Uterus (tissue), 4 donors: ENCODE data around the gene FBXW9. TPM values are rescaled to one million over a fixed set of nuclear protein-coding genes. Genes with fewer than 3 reads are reported as not detected.

Experiments used
- DNase-seq, 2 donors: peaks; one replicate each; pipeline ENCODE4 v3.0.0-alpha.2; 2019 to 2020
- H3K27ac ChIP-seq, 2 donors: fragments of 200-600 bp; sonication (generic); 1 replicate in 1 of 2; 2 replicates in 1 of 2; pipeline ENCODE4 v1.5.1; 2016 to 2018
- H3K27me3 ChIP-seq, 2 donors: fragments of 200-600 bp; sonication (generic); one replicate each; pipeline ENCODE4 v1.5.1; 2018 to 2019; ENCODE audit warnings: control low read depth in 1 of 2
- H3K36me3 ChIP-seq, 2 donors: fragments of 200-600 bp; sonication (generic); one replicate each; pipeline ENCODE4 v1.5.1; 2019; ENCODE audit warnings: control low read depth in 1 of 2
- H3K4me1 ChIP-seq, 2 donors: fragments of 200-600 bp; sonication (generic); one replicate each; pipeline ENCODE4 v1.5.1; 2018 to 2019; ENCODE audit warnings: control low read depth in 1 of 2
- H3K4me3 ChIP-seq, 2 donors: fragments of 200-600 bp; sonication (generic); 1 replicate in 1 of 2; 2 replicates in 1 of 2; pipeline ENCODE4 v1.5.1; 2018 to 2019; ENCODE audit warnings: mild to moderate bottlenecking in 1 of 2
- H3K9me3 ChIP-seq, 2 donors: fragments of 200-600 bp; sonication (generic); one replicate each; pipeline ENCODE4 v1.5.1; 2019; ENCODE audit warnings: control low read depth in 1 of 2
- POLR2A ChIP-seq, 2 donors: fragments of 450-650 bp; IDR thresholded peaks; one replicate each; pipeline ENCODE4 v1.6.1; 2016; ENCODE audit warnings: antibody characterized with exemption in 2 of 2, mild to moderate bottlenecking in 1 of 2, moderate library complexity in 1 of 2
- intact Hi-C: fragments of 100-400 bp; cut with DNase I; formaldehyde crosslinking; loops from one replicate; pipeline ENCODE4 v1.15.1; 2023; ENCODE audit warnings: low total_unique reads
- total RNA-seq, 4 donors: library from RNA; depleted of rRNA in 3 of 4; stranded (reverse); fragments of >200 nt in 3 of 4; gene quantifications; one replicate each; pipeline versions ENCODE4 v1.1.0 to v1.2.4, GENCODE V29; 2014 to 2023
- TF ChIP-seq, protein P1 (sequence below), 4 experiments: fragments of 200-600 bp in 2 of 4; fragments of 450-650 bp in 2 of 4; sonication (generic) in 2 of 4; IDR thresholded peaks; one replicate each; pipeline ENCODE4 v1.5.1; 2016 to 2019; ENCODE audit warnings: antibody characterized with exemption in 4 of 4, mild to moderate bottlenecking in 2 of 4, moderate library complexity in 1 of 4
- donor health status: DM: yes; HTN: yes; CAD: no.

Gene FBXW9
- total RNA-seq, 4 donors from 2014 or later: 3.8 to 9.5 TPM; not detected in 2

DNA sequence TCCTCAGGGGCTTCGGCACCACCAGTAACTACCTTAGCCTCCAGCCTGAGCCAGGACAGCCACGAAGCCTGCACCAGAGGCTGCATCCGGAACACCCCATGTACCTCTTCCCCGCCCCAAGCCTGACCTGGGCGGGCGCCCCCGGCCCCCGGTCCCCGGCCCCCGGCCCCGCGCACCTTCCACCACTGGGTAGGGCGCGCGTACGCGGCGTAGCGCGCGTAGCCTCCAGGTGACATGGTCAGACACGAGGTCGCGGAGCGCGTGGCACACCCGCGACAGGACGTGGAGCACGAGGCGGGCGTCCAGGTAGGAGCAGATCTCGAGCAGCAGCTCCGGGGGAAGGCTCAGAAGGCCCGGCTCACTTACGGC lies 450 bp downstream of the FBXW9 start:
- Histone ChIP-seq H3K4me1 (peaks cover 0 to 7% of the 10 kb centered on the region in 2 donors), H3K9me3 (no peaks in the 10 kb centered on the region), H3K36me3 (no peaks in the 10 kb centered on the region), H3K4me3 (peak overlapping the region; percentile 78 to 79), H3K27me3 (no peaks in the 10 kb centered on the region), H3K27ac (peak overlapping the region in 1 of 2 donors; percentile 89)
- TF ChIP-seq, protein P1, sequence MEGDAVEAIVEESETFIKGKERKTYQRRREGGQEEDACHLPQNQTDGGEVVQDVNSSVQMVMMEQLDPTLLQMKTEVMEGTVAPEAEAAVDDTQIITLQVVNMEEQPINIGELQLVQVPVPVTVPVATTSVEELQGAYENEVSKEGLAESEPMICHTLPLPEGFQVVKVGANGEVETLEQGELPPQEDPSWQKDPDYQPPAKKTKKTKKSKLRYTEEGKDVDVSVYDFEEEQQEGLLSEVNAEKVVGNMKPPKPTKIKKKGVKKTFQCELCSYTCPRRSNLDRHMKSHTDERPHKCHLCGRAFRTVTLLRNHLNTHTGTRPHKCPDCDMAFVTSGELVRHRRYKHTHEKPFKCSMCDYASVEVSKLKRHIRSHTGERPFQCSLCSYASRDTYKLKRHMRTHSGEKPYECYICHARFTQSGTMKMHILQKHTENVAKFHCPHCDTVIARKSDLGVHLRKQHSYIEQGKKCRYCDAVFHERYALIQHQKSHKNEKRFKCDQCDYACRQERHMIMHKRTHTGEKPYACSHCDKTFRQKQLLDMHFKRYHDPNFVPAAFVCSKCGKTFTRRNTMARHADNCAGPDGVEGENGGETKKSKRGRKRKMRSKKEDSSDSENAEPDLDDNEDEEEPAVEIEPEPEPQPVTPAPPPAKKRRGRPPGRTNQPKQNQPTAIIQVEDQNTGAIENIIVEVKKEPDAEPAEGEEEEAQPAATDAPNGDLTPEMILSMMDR (IDR thresholded peaks at IDR 0.05): no peak
- no peak for TF ChIP-seq POLR2A (IDR thresholded peaks at IDR 0.05)
- intact Hi-C loops: no loop called here
- DNase-seq: no peak

DNA sequence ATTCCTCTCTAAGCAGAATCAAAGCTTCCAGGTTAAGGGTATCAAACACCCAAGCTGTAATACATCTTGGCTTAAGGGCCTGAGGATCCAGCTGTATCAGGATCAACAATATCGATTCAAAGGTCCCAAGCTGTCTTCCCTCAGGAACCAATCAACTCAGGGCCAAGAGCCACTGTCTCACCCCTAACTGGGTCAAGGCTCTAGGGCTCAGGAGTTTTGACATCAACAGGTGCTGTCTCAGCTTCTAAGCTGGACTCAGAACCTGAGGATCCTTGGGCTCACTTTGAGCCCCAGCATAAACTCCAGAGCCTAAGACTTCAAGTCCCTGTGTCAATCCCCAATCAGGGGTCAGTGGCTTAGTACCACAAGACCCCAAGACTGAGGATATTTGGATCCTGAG lies 917 bp downstream of the FBXW9 start:
- Histone ChIP-seq H3K36me3 (no peaks in the 10 kb centered on the region), H3K27ac (no peak overlapping the region), H3K27me3 (no peaks in the 10 kb centered on the region), H3K4me1 (peaks cover 0 to 7% of the 10 kb centered on the region in 2 donors), H3K4me3 (peak overlapping the region in 1 of 2 donors; percentile 79), H3K9me3 (no peaks in the 10 kb centered on the region)
- intact Hi-C loops: no loop called here
- TF ChIP-seq, protein P1 (IDR thresholded peaks at IDR 0.05): no peak
- no peak for TF ChIP-seq POLR2A (IDR thresholded peaks at IDR 0.05)
- no peak for DNase-seq

DNA sequence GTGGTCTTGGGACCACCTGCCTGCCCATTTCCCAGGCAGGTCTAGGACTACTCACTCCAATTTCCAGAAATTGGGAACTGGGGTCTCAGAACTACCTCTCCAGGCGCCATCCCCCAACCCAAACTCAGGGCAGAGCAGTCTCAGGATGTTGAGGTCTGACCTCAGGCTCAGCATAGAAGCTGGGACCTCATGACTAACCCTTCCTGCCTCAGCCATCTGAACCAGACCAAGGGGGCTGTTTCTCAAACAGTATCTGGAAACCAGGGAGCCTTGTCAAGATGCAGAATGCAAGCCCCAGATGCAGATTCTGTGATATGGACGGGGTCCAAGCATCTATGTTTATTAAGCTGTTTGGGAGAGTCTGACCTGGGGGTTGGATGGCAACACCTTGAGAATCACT lies 1.3 kb downstream of the FBXW9 start:
- intact Hi-C loops: no loop called here
- Histone ChIP-seq H3K4me1 (peaks cover 0 to 7% of the 10 kb centered on the region in 2 donors), H3K4me3 (no peak overlapping the region), H3K36me3 (no peaks in the 10 kb centered on the region), H3K27me3 (no peaks in the 10 kb centered on the region), H3K27ac (no peak overlapping the region), H3K9me3 (no peaks in the 10 kb centered on the region)
- TF ChIP-seq, protein P1 (IDR thresholded peaks at IDR 0.05): no peak
- no peak for TF ChIP-seq POLR2A (IDR thresholded peaks at IDR 0.05)
- DNase-seq: no peak

DNA sequence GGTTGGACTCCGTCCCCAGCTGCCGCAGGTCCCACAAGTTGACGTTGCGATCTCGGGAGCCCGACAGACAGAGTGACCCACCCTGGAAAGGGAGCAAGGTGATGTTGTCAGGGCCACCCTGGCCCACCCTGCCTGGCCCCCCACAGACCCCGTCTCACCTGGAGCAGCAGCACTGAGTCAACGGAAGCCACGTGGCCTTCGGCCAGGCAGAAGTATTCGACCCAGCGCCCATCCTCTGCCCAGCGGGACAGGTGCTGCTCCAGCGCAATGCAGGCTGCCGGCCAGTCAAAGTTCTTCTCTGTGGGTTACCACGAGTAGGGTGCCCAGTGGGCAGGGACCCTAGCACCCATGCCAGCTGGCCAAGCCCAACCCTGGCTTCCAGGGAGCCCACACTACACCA lies 1.8 kb downstream of the FBXW9 start:
- no peaks in the 10 kb centered on the region for H3K9me3 ChIP-seq
- peaks cover 0 to 7% of the 10 kb centered on the region in 2 donors for H3K4me1 ChIP-seq
- no peaks in the 10 kb centered on the region for H3K36me3 ChIP-seq
- TF ChIP-seq, protein P1 (IDR thresholded peaks at IDR 0.05): no peak
- no peak for TF ChIP-seq POLR2A (IDR thresholded peaks at IDR 0.05)
- no peaks in the 10 kb centered on the region for H3K27me3 ChIP-seq
- no peak overlapping the region for H3K27ac ChIP-seq
- intact Hi-C loops: no loop called here
- no peak overlapping the region for H3K4me3 ChIP-seq
- no peak for DNase-seq

DNA sequence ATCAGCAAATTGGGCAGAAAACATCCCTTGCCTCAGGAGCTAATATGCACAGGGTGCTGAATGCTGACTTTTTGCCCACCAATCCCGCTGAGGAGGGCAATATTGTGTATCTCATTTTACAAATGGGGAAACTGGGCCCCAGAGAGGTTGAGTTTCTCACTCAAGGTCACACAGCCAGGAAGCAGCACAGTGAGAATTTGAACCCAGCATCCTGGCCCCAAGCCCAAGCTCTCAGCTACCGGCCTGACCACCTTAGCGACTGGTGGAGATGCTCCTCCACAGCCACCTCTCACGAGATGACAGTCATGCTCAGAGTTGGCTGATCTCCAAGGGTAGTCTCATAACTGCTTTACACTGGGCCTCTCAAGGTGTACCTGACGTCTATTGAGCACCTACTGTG lies 3.5 kb downstream of the FBXW9 start:
- Histone ChIP-seq H3K9me3 (no peaks in the 10 kb centered on the region), H3K4me3 (no peak overlapping the region), H3K27ac (no peak overlapping the region), H3K27me3 (no peaks in the 10 kb centered on the region), H3K36me3 (no peaks in the 10 kb centered on the region), H3K4me1 (peaks cover 0 to 7% of the 10 kb centered on the region in 2 donors)
- DNase-seq: no peak
- intact Hi-C loops: no loop called here
- TF ChIP-seq, protein P1 (IDR thresholded peaks at IDR 0.05): no peak
- no peak for TF ChIP-seq POLR2A (IDR thresholded peaks at IDR 0.05)
